HepG2 (cell line): ENCODE results near the gene HS2ST1. TPM values are rescaled to one million over a fixed set of nuclear protein-coding genes. Genes with fewer than 3 reads are reported as not detected.

Experiments used
- ARID4A ChIP-seq: sonication (generic); formaldehyde crosslinking; IDR thresholded peaks from 2 replicates; pipeline ENCODE4 v1.5.0; 2020; ENCODE audit warnings: mild to moderate bottlenecking, missing genetic modification reagents, borderline replicate concordance
- DNMT1 ChIP-seq: sonication (generic); formaldehyde crosslinking; IDR thresholded peaks from 2 replicates; pipeline ENCODE4 v1.5.1; 2020; ENCODE audit warnings: mild to moderate bottlenecking, missing genetic modification reagents
- EHMT2 ChIP-seq: fragments of 200-600 bp; sonication (generic); IDR thresholded peaks from 2 replicates; pipeline ENCODE4 v1.7.0; 2017; ENCODE audit warnings: antibody characterized with exemption, low read depth, low read length, borderline replicate concordance
- EP300 ChIP-seq, 3 experiments: sonication (generic) in 1 of 3; formaldehyde crosslinking in 1 of 3; IDR thresholded peaks; 2 replicates each; pipeline versions ENCODE4 v1.5.1 to v1.6.1; 2011 to 2020; ENCODE audit warnings: low read depth in 2 of 3, low read length in 2 of 3, borderline replicate concordance in 1 of 3, improper control_type of control experiment in 1 of 3, mild to moderate bottlenecking in 1 of 3, missing genetic modification reagents in 1 of 3, moderate library complexity in 1 of 3
- GABPB1 ChIP-seq: IDR thresholded peaks from 2 replicates; pipeline ENCODE4 v1.6.1; 2016; ENCODE audit warnings: mild to moderate bottlenecking, missing genetic modification reagents, moderate library complexity, missing compliant biosample characterization
- HMGXB4 ChIP-seq, 2 experiments: sonication (generic) in 1 of 2; formaldehyde crosslinking in 1 of 2; IDR thresholded peaks; 2 replicates each; pipeline versions ENCODE4 v1.4.0 to v1.6.1; 2018 to 2020; ENCODE audit warnings: missing genetic modification reagents in 2 of 2, borderline replicate concordance in 1 of 2, low read depth in 1 of 2, mild to moderate bottlenecking in 1 of 2, missing biosample characterization in 1 of 2
- KDM6A ChIP-seq: IDR thresholded peaks from 2 replicates; pipeline ENCODE4 v1.6.1; 2016; ENCODE audit warnings: low read depth
- KLF11 ChIP-seq: IDR thresholded peaks from 2 replicates; pipeline ENCODE4 v1.6.1; 2016; ENCODE audit warnings: missing compliant biosample characterization
- KMT2B ChIP-seq: IDR thresholded peaks from 2 replicates; pipeline ENCODE4 v1.6.1; 2016; ENCODE audit warnings: missing genetic modification reagents, missing compliant biosample characterization
- LBX2 ChIP-seq: sonication (generic); formaldehyde crosslinking; IDR thresholded peaks from 2 replicates; pipeline ENCODE4 v1.5.0; 2020; ENCODE audit warnings: missing genetic modification reagents, mild to moderate bottlenecking, borderline replicate concordance
- NFKBIZ ChIP-seq: IDR thresholded peaks from 2 replicates; pipeline ENCODE4 v1.6.1; 2018; ENCODE audit warnings: missing genetic modification reagents, missing compliant biosample characterization
- RBM39 ChIP-seq: fragments of 200-400 bp; formaldehyde crosslinking; IDR thresholded peaks from one replicate; pipeline ENCODE4 v1.6.1; 2018; ENCODE audit warnings: antibody characterized with exemption, mild to moderate bottlenecking, low read depth, low read length; ENCODE audit not compliant: poor library complexity, severe bottlenecking
- REPIN1 ChIP-seq: sonication (generic); formaldehyde crosslinking; IDR thresholded peaks from 2 replicates; pipeline ENCODE4 v1.8.0; 2022; ENCODE audit warnings: missing genetic modification reagents, low read depth, mild to moderate bottlenecking, borderline replicate concordance
- SAP130 ChIP-seq: IDR thresholded peaks from 2 replicates; pipeline ENCODE4 v1.6.1; 2016; ENCODE audit warnings: low read depth
- TCF7 ChIP-seq: sonication (generic); IDR thresholded peaks from 2 replicates; pipeline ENCODE4 v1.6.1; 2016; ENCODE audit warnings: antibody characterized with exemption, low read depth
- ZFP36L1 ChIP-seq: sonication (generic); formaldehyde crosslinking; IDR thresholded peaks from 2 replicates; pipeline ENCODE4 v1.8.0; 2022; ENCODE audit warnings: mild to moderate bottlenecking, missing genetic modification reagents, moderate library complexity
- ZFX ChIP-seq: sonication (generic); formaldehyde crosslinking; IDR thresholded peaks from 2 replicates; pipeline ENCODE4 v1.4.0; 2020; ENCODE audit warnings: mild to moderate bottlenecking, low read depth, missing genetic modification reagents, moderate library complexity
- ZGPAT ChIP-seq: IDR thresholded peaks from 2 replicates; pipeline ENCODE4 v1.6.1; 2016; ENCODE audit warnings: mild to moderate bottlenecking
- ZNF260 ChIP-seq: sonication (generic); formaldehyde crosslinking; IDR thresholded peaks from 2 replicates; pipeline ENCODE4 v1.4.0; 2020; ENCODE audit warnings: missing genetic modification reagents, low read depth, mild to moderate bottlenecking, borderline replicate concordance
- ZNF451 ChIP-seq: sonication (generic); formaldehyde crosslinking; IDR thresholded peaks from 2 replicates; pipeline ENCODE4 v1.5.0; 2020; ENCODE audit warnings: mild to moderate bottlenecking, missing genetic modification reagents
- ZNF883 ChIP-seq: sonication (generic); formaldehyde crosslinking; IDR thresholded peaks from 2 replicates; pipeline ENCODE4 v1.5.1; 2020; ENCODE audit warnings: mild to moderate bottlenecking, missing genetic modification reagents; ENCODE audit errors: not compliant biosample characterization
- polyA plus RNA-seq, 8 experiments: library from polyadenylated mRNA; depleted of rRNA in 3 of 8; stranded (reverse) in 7 of 8; unstranded in 1 of 8; fragments of >200 nt; fragmentation: Illumina TruSeq in 4 of 8; extraction: Trizol in 4 of 8; gene quantifications; 2 replicates each; pipeline versions ENCODE4 v1.2.1 to v1.2.3, GENCODE V29; 2011 to 2016; ENCODE audit warnings: low read depth in 4 of 8, missing spikeins in 1 of 8, mixed read lengths in 1 of 8; ENCODE audit not compliant: insufficient read depth in 1 of 8
- total RNA-seq, 5 experiments: library from RNA; depleted of rRNA; stranded (reverse); fragments of >200 nt; fragmentation: Illumina TruSeq; extraction: Trizol; gene quantifications; 2 replicates each; pipeline ENCODE4 v1.2.3, GENCODE V29; 2016; ENCODE audit warnings: low read depth in 1 of 5

HS2ST1 gene
- total and polyA plus RNA-seq, 2 of the 13 experiments (the other 11 are each of a cell fraction or from before 2014, with no cell fraction given), result 22.1 to 58.7 TPM

GRCh38 chr1:86981482-86982213, 67.2 kb downstream of the HS2ST1 start (continued):
- TF ChIP-seq DNMT1 (CRISPR knock-in tag) (no peak), ZNF883 (CRISPR knock-in tag) (peak; percentile 58), ZFX (CRISPR knock-in tag) (peak; percentile 84), ARID4A (CRISPR knock-in tag) (peak; percentile 48; the same call in 1 of the 2 replicates), HMGXB4 (CRISPR knock-in tag; IDR thresholded peaks at IDR 0.05; ENCODE audit: borderline replicate concordance in 1 of 2, low read depth in 1 of 2) (no peak), KLF11 (CRISPR knock-in tag) (no peak), RBM39 (no peak), REPIN1 (CRISPR knock-in tag) (peak; percentile 51; the same call in 1 of the 2 replicates), ZNF260 (CRISPR knock-in tag) (no peak), ZFP36L1 (no peak), SAP130 (peak; percentile 78), ZGPAT (CRISPR knock-in tag) (peak; percentile 49; the same call in 1 of the 2 replicates), NFKBIZ (CRISPR knock-in tag) (no peak), KDM6A (no peak), GABPB1 (CRISPR knock-in tag) (no peak), KMT2B (CRISPR knock-in tag) (peak; percentile 43; the same call in 1 of the 2 replicates), LBX2 (CRISPR knock-in tag) (no peak), ZNF451 (no peak), TCF7 (no peak), EHMT2 (0 out of 2 replicates have a peak, but pooled peaks have one; percentile 65), EP300 (IDR thresholded peaks at IDR 0.05; ENCODE audit: low read depth in 2 of 2, low read length in 2 of 2) (no peak), EP300 (CRISPR knock-in tag; IDR thresholded peaks at IDR 0.05; ENCODE audit: borderline replicate concordance) (no peak)
